Measurements from ENCODE around the gene CENPL.
A peak's percentile ranks its signal among the peaks of the same experiment; 100 is the strongest.
"Not testable (repeated sequence)": the region's sequence is repeated elsewhere in the genome, so short reads cannot be mapped to it uniquely, and the experiment has no call there.

CENPL gene

DNA sequence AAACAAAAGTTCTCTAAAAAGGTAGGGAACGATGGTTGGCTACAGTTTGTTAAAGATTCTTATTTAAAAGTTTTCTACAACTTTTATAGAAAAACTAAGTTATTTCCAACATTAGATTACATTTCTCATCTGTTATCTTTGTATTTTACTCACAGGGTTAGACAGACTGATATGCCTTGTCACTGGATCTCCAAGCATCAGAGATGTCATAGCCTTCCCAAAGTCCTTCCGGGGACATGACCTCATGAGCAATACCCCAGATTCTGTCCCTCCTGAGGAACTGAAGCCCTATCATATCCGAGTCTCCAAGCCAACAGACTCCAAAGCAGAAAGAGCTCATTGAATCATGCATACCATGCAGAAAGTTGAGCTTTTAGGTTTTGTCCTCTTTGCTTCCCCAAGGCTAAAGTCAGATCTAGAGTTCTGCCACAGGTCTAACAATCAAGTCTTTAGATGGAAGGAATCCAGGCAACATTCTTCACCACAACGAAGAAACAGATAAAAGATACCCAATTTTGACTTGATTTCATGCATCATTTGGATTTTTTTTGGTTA is 32.8 kb upstream of the CENPL start:
- DNase-seq: no peak

DNA sequence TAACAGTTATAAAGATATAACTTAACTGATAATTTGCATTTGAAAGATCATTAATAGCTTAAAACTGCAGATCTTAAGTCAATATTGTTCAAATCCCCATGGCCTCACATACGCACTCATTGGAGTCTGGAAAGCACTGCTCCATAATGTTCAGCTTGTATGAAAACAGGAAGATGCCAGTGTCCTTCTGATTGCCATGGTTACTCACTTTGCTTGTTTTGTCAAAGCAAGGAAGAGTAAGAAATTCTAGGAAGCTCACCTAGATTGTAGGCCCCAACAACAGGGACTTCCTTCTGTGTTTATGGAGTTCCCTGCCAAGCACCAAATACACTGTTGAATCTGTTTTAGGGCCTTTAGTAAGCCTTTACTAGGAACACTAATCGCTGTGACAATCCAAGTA is 32.2 kb upstream of the CENPL start:
- DNase-seq: no peak

DNA sequence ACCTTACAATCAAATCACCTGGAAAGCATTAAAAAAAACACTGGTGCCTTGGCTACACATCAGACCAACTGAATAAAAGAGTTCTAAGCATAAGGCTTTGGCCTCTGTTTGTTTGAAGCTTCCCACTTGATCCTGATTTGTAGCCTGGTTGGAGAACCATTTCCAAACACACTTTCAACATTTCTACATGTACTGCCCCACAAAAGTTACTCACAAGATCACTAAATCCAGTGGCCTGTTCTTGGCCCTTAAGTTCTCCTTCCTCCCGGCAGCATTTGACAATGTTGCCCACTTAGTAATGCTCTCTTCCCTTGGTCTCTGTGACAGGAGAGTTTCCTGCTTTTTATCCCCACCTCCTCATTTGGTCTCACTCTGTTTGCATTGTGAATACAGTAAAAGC is 31.3 kb upstream of the CENPL start:
- DNase-seq: no peak

DNA sequence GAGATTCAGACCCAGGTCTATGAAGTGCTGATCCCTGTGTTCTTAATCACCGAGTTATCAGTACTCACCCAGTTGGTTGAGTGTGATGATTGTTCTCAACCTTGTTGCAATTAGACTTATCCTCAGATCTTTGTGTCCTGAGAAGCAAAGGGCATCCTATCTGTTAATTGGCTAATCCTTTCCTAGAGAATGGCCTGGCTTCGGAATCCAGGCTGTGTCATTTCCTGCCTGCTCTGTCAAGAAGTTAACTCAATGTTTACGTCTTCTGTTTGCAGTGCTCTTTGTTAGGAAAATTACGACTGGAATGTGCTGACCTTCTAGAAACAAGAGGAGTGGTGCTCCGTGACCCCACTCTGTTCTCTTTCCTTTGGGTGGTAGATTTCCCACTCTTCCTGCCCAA is 28.4 kb upstream of the CENPL start:
- DNase-seq: no peak

DNA sequence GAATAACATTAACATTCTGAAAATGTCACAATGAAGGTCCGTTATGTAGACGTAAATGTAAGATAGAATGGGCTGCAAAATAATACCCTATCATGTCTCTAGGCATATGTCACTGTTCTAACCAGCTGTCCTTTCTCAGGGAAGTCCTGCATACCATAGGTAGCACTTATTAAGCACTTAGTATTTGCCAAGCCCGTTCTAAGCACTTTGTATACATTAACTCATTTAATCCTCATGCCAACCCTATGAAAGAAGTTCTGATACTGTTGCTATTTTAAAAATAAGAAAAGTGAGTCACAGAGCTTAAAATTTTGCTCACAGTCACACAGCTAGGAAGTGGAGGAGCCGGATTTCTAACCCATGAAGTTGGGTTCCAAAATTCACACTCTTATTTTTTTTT is 27.4 kb upstream of the CENPL start:
- no peak for DNase-seq

DNA sequence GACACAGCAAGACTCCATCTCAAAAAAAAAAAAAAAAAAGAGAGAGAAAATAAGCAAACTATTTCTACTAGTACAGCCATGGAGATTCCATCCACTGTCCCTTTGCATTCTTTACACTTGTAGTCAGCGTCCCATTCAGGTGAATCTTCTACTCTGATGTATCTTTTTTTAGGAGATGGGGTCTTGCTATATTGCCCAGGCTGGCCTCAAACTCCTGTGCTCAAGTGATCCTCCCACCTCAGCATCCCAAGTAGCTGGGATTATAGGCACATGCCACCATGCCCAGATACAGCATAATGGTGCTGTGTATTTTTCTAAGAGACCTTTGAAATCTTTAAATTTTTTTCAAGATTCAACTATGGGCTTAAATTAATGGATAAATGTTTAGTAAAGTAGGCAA is 8.1 kb upstream of the CENPL start:
- DNase-seq: no peak

DNA sequence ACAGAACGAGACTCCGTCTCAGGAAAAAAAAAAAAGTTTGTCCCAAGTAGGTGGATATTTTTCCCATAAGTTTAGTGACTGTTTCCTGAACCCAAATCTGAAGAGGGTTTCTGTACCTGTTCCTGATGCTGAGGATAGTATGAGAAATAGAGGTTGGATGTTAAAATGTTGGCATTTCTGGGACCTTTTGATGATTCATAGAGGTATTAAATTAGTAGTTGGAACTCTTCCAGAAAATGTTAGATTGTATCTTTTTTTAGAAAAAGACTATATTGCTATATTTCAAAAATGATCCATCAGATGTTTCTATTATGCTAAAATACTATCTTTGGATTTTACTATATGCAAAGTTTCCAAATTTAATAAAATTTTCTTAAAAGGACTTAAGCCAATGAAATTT is 2.9 kb upstream of the CENPL start:
- DNase-seq: no peak

DNA sequence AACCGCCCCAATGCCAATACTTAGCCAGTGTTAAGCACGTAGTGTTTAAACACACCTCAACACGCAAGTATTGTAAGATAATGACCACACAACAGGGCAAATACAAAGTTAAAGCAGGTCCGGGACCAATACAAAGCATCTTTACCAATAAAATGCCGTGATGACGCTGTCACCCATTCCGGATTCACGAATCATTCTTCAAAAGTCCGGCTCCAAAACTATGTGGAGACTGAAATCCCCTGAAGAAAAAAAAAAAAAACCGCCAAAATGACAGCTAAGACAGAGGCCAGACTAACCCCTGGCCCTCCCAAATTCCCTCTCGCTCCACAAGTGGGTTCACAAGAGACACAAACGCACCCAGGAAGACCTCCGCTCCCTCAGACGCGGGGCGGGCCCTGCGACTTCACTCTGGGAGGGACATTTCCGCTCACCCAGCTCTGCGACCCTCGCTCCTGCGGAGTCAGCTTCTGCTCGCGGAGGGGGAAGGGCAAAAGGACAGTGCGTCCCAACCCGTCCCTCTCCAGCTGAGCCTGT is 835 bp downstream of the CENPL start:
- peak in 1 of 2 experiments; percentile 87 for DNase-seq

DNA sequence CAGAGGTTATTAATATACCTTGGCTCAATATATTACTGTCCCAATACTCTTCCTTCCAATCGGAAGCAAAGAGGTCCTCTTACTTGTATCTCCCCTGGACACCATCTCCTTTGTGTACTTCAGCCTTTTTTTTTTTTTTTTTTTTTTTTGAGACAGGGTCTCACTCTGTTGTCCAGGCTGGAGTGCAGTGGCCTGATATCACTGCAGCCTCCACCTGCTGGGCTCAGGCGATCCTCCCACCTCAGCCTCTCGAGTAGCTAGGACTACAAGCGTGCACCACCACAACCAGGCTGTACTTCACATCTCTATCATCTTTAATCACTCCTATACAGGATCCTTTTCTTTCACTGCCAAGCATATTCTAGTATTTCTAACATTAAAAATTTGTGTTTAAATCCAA is 3.0 kb downstream of the CENPL start:
- no peak for DNase-seq

DNA sequence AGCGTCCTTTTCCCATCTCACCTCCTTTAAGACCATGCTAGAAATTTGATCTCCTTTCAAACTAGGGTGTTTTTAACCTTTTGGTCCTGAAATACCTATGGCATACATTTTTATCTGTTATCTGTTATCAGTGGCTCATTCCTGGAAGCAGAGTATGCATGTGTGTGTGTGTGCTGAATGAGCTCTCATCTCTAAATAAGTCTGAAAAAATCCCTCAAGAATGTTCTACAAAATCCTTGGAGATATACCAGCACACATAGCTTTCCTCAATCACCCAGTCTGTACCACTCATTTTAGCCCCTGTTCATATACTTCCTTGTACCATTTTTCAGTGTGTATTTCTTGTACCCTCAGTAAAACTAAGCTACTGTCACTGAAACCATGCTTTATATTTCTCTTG is 6.2 kb downstream of the CENPL start:
- DNase-seq: no peak

DNA sequence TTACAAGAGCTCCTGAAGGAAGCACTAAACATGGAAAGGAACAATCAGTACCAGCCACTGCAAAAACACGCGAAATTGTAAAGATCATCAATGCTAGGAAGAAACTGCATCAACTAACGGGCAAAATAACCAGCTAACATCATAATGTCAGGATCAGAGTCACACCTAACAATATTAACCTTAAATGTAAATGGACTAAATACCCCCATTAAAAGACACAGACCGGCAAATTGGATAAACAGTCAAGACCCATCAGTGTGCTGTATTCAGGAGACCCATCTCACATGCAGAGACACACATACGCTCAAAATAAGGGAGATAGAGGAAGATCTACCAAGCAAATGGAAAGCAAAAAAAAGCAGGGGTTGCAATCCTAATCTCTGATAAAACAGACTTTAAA is 11.0 kb downstream of the CENPL start:
- DNase-seq: not testable (repeated sequence)

DNA sequence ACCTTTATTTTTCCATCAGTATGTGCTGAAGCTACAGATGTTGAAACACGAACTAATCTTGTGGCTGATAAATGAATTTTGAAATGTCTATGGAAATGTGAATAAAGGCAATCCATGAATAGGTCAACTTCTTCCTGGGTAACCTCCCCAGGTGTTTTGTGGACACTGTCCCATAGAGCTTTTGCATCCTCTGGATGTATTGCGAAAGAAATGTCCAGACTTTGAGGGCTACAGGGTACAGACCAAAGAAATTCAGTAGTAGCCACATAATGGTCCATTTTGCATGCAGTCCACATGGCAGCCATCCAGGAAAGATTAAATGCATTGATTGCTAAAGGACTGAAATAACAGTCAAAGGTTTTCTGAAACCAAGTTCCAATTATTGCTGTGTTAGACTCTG is 21.7 kb downstream of the CENPL start:
- DNase-seq: no peak

DNA sequence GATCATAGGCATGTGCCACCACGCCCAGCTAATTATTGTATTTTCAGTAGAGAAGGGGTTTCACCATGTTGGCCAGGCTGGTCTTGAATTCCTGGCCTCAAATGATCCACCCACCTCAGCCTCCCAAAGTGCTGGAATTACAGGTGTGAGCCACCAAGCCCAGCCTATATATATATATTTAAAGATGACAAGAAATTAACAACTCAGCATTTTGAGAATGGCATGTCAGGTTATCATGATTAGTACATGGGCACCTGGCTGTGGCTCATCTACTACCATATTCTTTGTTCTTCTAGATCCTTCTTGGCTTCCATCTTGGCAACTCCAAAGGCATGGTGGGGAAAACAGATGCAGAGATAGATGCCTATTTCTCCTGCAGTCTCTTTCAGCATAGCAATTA is 24.7 kb downstream of the CENPL start:
- not testable (repeated sequence) for DNase-seq

DNA sequence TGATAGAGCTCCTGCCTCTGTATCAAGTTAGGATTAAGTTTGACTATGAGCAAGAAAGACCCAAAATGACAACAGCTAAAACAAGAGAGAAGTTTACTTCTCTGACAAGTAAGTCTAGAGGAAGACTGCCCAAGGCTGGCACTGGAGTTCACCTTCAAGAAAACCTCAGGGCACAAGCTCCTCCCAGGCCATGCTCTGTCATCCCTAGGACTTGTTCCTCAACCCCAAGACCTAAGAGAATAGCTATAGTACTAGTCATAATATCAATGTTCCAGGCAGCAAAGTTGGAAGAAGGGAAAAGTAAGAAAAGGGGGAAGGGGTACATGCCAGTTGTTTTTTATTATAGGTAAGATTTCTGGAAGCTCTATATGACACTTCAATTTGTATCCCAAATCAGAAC is 26.6 kb downstream of the CENPL start:
- DNase-seq: no peak

DNA sequence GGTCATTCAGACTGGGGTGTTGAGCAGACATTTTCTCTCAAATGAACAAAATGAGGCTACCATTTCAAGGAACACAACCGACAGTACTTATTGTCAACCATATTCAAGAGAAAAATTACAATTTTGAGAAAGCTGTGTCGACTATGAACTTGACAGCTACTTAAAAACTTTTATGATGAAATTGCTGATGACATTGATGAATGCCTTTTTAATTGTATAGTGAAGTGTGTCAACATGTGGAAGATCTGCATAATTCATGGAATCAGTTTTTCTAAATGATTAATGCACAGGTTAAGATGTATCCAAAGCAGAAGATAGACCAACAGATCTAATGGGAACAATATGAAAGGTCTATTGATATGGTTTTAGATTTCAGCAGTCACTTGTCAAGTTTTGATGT is 34.8 kb downstream of the CENPL start:
- DNase-seq: no peak

DNA sequence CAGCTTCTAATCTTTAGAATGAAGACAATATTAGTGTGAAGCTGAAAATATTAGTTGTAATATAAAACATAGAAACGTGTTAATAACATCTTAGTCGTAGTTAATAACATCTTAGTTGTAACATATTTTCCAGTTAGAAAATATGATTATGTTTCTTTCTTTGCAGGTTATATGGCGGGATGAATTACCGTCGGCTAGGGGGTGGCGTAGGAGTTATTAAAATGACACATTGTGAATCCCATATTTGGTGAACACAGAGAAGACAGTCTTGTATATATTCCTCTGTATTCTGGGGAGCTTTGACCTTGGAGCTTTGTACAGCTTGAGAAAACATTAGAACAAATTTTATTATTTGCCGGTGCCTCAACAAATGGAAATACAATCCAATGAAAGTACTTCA is 39.7 kb downstream of the CENPL start:
- DNase-seq: no peak

DNA sequence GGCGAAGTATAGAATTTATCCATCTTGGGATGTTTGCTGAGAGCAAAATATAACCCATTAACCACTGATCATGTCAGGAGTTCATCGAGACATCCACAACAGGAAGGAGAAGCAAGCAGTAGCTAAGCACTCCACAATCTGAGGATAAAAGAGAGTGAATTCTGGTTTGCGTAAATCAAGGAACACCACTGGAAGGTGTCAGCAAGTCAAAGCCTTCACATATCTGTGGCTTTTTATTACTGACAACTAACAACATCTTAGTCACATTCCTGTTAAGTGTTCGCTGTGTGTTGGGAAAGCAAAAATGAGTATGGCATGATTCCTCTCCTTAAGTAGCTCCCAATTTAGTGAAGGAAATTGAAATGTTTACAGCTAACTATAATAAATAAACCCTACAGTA is 44.7 kb downstream of the CENPL start:
- no peak for DNase-seq

DNA sequence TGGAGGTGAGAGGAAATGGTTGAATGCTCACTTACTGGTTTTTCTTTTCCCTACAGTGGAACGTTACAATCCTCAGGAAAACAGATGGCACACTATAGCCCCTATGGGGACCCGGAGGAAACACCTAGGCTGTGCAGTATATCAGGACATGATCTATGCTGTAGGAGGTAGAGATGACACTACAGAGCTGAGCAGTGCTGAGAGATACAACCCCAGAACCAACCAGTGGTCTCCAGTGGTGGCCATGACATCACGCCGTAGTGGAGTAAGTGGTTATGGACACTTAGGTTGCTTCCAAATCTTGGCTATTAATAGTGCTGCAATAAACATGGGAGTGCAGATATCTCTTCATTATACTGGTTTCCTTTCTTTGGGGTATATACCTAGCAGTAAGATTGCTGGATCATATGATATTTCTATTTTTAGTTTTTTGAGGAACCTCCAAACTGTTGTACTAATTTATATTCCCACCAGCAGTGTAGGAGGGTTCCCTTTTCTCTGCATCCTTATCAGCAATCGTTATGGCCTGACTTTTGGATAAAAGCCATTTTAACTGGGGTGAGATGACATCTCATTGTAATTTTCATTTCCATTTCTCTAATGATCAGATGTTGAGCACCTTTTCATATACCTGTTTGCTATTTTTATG is 49.0 kb downstream of the CENPL start:
- peak; percentile 21 to 29 for DNase-seq

DNA sequence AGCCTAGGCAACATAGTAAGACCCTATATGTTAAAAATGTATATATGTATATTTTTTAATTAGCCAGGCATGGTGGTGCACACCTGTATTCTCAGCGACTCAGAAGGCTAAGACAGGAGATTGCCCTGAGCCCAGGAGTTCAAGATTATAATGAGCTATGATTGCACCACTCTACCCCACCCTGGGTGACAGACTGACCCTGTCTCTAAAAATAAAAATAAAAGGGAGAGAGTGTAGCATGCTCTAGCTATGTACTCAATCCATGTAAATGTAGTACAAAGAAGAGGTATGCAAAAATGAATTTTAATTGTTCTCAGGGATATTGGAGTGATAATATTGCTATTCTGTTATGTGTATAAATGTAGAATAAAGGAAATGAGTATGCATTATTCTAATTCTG is 53.1 kb downstream of the CENPL start:
- no peak for DNase-seq

DNA sequence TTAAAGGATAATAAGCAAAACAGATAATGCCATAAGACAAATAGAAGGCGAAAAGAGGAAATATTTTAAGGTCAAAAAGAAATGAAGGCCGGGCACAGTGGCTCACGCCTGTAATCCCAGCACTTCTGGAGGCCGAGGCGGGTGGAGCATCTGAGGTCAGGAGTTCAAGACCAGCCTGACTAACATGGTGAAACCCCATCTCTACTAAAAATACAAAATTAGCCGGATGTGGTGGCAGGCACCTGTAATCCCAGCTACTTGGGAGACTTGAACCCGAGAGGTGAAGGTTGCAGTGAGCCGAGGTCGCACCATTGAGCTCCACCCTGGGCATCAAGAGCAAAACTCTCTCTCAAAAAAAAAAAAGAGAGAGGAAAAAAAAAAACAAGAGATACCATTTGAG is 54.4 kb downstream of the CENPL start:
- not testable (repeated sequence) for DNase-seq

DNA sequence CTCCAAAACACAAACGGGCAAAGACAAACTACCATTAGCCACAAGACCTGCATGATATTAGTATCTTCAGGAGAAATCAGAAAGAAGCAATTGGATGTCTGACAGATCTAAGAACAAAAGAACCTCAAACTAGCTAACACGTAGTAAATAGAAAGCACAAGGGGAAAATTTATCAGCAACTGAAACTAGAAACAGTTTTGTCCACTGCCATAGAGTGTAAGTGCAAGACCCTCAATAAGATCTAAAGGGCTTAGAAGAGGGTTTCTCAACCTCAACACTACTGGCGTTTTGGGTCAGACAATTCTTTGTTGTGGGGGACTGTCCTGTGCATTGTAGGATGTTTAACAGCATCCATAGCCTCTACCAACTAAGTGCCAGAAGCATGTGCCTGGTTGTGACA is 55.9 kb downstream of the CENPL start:
- DNase-seq: no peak

DNA sequence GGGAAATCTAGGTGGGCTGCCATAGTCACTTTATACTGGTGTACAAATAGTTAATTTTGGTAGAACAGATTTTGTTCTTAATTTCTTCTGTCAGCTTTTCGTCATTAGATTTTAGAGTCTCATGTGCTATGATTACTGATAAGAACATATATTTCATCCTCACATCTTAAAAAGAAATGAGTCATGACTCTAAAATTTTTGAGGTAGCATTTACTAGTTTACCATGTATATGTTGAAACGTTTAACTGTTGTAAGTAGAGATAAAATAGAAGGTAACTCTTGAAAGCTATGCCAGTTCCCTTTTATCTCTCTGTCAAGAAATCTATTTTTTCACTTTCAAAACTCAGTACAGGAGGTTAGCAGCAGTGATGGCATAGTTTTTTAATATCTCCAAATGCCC is 56.5 kb downstream of the CENPL start:
- DNase-seq: no peak

DNA sequence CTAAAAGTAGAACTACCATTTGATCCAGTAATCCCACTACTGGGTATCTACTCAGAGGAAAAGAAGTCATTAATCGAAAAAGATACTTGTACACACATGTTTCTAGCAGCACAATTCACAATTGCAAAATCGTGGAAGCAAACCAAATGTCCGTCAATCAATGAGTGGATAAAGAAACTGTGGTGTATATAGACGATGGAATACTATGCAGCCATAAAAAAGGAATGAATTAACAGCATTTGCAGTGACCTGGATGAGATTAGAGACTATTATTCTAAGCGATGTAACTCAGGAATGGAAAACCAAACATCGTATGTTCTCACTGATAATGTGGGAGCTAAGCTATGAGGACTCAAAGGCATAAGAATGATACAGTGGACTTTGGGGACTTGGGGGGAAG is 60.4 kb downstream of the CENPL start:
- DNase-seq: not testable (repeated sequence)

DNA sequence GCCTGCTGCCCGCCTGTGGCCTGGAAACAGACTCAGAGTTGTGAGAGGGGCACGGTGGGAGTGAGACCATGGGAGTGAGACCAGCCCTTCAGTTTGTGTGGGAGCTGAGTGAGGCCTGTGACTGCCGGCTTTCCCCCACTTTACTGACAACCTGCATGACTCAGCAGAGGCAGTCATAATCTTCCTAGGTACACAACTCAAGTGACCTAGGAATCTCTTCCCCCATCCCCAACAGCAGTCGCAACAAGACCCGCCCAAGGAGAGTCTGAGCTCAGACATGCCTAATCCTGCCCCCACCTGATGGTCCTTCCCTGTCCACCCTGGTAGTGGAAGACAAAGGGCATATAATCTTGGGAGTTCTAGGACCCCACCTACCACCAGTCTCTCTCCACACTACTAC is 65.7 kb downstream of the CENPL start:
- DNase-seq: no peak

DNA sequence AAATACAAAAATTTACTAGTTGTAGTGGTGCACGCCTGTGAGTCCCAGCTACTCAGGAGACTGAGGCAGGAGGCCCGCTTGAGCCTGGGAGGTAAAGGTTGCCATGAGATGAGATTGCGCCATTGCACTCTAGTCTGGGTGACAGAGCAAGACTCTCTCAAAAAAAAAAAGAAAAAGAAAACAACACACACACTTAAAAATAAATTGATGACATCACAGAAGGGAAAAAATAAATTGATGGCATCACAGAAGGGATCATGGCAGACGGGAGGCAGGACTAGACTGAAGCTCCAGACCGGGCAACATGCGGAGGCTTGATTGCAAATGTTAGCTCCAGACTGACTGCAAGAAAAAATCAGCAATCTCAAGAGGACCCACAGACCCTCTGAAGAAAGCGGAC is 66.6 kb downstream of the CENPL start:
- DNase-seq: no peak
